HG02759 (cell line): ENCODE results near the gene IGSF22.
A peak's percentile ranks its signal among the peaks of the same experiment; 100 is the strongest.

Source experiments
- ATAC-seq: cut with Tn5 transposase; IDR thresholded peaks from one replicate; pipeline ENCODE4 v1.9.1; 2021; ENCODE audit warnings: mild to moderate bottlenecking, moderate library complexity; ENCODE audit not compliant: unreplicated experiment

Gene IGSF22

DNA sequence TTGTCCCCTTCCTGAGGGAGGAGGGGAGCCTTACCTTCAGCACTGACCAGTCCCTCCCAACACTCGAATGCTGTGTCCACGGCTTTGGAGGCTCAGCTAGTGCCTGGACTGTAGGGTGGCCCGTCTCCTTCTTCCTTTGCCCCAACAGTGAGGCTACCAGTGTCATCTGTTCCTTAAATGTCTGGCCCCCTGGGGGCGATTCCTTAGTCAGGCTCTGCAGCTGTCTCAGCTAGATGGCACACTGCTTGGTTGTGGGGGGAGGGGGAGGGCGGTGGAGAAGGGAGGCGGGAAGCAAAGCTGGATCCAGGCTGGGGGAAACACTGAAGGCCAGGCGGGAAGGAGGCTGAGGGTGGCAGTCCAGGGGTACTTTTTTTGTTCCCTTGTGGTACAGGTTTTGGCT is at the start of gene IGSF22:
TSS of gene IGSF22 (minus strand) at position 149 of the 400 bp plus-strand sequence. CDS start 1,952 bp downstream, outside the sequence.
- ATAC-seq: no peak

DNA sequence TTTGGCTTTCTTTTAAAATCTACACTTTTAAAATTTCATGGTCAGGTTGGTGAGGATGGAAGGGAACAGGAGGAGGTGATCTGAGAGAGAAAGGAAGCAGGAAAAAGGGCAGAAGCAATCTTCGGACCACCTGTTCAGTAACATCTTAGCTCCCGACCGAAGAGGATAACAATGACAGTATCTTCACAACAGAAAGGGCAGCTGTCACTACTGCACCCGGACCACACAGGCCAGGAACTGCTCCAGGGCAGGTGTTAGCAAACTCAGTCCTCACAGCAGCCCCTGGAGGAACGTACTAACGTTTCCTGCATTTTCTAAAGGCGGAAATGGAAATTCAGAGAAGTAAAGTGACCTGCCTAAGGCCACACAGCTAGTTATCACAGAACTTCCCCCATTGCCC is 48.8 kb upstream of the IGSF22 start:
- no peak for ATAC-seq

DNA sequence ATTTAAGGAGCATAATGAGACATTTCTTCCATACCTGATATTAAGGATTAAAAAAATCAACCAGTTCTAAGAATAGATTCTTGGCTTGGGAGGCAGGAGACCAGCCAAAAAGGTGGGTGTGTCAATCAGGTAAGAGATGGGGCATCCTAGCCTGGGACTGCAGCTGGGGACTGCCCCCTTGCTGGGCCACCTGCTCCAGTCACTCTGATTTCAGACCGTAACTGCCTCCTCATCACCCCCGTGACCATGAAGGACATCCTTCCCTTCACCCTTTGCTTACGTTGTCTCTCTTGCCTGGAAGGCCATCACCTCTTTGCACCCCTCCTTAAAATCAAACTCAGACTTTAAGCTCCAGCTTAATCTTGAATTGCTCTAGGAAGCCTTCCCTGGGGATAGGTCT is 47.7 kb upstream of the IGSF22 start:
- no peak for ATAC-seq

DNA sequence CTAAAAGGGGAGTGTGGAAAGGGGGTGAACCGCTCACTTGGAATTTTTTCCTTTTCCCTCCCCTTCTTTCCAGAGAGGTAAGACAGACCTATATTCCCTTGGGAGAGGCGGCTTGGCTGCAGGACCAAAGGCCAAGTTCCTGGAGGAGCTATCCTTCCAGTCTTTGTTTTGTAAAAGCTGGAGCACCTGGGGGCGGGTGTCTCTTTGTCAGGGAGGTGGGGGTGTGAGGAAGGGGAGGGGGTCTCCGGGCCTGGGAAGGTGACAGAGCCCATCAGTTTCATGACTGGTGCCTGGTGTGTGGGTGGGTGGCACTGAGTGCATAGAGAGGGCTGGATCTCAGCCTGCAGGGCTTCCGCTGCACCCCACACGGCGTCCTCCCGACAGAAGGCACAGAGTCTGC is 47.1 kb upstream of the IGSF22 start:
- no peak for ATAC-seq

DNA sequence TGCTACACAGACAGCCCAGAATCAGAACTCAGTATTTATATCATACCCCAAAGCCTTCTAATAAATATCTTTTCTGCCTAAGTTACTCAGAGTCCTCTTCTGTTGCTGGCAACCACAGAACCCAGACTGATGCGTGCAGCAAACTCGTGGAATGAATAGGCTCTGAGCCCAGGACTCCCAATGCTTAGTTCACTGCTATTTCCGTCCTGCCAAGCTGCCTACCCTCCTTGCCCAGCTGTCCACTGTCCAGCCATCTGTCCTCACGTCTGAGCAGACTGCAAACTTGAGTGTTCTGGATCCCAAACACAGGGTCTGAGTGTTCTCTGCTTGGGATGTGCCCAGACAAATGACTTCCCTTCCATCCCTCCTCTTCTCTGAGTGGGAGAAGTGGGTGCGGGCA is 46.2 kb upstream of the IGSF22 start:
- no peak for ATAC-seq

DNA sequence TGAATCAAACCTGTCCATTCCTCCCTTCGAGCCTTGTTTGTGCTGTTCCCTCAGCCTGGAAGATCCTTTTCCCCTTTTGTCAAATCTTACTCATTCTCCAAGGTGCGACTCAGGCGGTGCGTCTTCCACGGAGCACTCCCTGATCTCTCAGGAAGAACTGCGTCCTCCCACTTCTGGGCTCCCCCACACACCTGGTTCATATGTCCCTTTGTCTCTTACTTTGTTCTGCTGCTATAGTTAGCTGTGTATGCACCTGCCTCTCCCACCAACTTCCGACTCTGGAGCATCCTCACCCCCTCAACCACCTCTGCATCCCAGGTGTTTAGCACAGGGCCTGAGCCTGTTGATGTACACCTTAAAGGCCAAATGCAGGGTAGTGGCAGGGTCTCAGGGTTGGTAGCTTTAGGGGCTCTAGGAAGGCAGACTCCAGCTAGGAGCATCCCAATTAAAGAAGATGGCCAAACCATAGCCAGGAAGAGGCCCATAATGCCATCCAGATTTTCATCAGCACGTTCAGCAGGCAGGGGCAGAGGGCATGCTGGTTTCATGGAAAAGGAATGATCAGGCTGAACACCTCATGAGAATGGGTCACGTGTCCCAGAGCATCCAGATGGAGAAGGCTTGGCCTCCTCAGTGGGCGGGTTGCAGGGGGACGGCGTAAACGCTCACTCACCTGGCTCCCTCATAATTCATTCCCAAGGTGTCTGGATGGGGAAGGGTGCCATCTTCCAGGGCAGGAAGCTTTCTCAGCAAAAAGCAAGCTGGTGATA is 45.5 kb upstream of the IGSF22 start:
- ATAC-seq: no peak

DNA sequence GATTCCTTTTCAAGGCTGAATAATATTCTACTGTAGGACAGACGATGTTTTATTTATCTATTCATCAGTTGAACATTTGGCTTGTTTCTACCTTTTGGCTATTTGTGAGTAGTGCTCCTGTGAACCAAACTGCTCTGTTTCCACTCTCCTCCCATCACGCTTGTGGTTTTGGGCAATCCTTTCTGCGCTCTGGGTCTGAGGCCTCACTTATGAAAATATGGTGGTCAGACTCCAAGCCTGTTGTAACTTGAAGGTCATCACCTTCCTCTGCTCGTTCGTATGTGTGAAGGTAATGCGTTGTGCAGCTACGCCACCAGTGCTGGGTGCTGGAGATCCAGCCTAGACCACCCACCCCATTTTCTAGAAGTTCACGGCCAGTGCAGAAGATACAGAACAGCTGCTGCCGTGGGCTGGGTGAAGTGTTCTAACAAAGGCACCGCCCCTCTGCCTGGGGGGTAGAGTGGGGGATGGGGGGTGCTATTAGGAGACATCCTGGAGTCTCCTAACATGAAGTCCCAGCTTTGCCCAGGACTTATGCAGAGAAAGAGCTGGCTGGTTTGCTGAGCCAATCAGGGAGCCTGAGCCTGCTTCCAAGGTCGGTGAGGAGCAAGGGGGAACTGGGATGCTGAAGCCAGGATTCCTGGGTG is 44.6 kb upstream of the IGSF22 start:
- no peak for ATAC-seq

DNA sequence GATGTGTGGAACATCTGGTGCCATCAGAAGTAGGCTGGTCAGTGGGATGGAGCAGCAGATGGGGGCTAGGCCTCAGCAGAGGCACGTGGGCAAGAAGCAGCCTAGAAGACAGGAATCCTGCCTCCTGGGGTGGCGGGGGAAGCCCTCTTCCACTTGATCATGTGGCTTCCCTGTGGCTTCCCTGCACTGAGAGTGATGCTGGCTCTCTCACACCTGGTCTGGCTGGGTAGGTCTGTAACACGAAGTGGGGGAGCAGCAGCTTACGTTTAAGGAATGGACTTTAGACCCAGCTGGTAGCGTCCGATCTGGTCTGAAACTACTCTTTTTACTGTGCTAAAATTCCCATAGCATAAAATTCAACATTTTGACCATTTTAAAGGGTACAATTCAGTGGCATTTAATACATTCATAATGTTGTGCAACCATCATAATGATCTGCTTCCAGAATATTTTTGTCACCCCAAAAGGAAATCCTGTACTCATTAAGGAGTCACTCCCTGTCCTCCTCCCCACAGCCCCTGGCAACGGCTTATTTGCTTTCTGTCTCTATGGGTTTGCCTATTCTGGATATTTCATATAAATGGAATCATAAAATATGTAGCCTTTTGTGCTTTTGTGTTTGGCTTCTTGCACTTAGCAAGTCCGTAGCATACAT is 43.9 kb upstream of the IGSF22 start:
- no peak for ATAC-seq

DNA sequence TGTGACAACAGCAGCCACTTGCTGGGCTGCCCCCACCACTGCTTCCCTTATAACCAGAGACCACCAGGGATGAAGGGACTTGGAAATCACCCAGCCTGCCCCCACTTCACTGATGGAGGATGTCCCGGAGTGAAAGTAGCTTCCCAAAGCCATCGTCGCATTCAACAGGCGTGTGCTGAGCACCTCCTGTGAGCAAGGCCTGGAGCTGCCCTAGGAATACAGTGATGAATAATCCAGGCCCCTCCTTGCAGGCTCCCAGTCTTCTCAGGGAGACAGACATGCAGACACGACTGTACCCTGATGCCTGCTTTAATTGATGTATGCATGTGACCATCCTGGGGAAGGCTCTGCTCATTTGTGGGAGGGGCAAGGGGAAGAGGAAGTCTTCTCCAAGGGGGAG is 43.0 kb upstream of the IGSF22 start:
- ATAC-seq: no peak

DNA sequence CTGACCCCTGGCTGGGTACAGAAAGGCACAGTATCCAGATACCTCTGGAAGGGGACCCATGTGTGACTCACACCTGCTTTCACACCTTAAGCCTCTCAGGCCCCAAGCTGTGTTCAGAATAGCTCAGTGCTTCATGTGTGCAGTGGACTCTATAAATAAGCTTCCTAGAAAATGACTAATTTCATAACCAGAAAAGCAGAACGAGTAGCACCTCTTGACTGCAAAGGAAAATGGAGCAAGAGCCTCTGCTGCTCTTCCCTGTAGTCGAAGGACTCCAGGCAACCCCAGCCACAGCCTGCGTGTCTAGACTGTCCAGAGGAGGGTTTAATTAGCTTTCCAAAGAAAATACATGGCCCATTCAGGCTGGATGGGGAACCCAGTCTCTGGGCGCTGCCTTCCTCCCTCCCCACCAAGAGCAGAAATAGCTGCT is 42.5 kb upstream of the IGSF22 start:
- ATAC-seq: peak; percentile 89

DNA sequence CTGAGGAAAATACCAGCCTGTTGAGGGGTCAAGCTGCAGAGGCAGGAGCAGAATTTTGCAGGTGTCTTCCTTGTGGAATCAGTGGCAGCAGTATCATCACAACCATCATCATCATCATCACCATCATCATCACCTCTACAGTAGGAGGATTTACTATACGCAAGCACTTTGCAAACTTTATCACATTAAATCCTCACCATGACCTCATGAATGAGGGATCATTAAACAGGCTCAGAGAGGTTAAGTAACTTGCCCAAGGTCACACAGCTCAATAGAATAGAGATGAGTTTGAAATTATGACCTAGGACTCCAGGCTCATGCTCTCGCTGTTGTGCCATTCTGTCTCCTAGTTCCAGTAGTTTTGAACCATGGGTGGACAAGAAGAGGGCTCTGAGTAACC is 40.0 kb upstream of the IGSF22 start:
- ATAC-seq: no peak

DNA sequence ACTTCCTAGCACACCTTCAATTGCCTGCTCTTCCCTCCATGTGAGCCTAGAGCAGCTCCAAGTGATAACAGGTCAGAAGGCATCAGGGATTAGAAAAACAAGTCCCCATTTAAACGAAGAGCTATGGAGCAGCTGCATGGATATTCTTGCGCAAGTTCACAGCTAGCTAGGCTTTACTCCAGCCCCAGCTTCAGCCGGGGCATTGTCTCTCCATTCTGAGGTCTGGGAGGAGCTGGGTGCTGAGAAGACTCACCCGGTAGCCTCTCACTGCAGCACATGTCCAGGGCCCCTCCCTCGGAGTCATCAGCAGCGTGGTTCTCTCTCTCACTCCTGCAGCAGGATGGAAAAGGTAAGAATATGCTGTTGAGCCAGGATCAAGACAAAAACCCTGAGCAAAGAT is 39.6 kb upstream of the IGSF22 start:
- no peak for ATAC-seq

DNA sequence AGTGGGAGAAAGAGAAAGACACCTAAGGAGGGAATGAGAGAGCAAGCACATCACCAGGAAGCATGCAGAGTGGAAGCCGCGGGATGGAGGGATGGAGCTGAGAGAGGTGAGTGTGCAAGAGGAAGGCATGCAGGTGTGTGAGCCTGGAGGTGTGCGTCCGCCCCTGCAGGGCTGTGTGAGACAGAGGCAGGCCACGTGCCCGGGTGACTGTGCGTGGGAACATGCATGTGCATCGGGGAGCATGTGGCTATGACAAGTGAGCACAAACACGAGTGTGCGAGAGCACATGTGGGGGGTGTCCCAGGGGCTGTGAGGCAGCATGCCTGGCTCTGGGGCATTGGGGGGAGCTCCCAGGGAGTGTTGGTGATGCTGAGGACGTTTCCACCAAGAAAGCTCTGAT is 35.8 kb upstream of the IGSF22 start:
- ATAC-seq: no peak

DNA sequence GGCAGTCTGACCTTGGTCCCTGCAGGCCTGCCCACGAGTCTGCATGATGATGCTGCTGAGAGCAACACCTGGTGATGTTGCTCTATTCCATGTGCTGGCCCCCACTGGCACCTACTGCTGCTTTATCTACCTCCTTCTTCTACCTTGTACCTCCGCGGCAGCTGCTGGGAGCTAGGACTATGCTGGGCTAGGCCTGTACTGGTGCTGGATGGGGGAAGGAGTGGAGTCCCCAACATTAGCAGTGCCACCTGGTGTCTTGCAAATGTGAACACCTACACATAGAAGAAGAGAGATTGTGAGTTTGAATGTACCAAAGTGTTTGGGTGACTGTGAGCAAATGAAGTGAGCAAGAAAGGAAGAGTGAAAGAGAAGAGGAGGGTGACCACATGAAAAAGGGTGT is 35.2 kb upstream of the IGSF22 start:
- ATAC-seq: no peak

DNA sequence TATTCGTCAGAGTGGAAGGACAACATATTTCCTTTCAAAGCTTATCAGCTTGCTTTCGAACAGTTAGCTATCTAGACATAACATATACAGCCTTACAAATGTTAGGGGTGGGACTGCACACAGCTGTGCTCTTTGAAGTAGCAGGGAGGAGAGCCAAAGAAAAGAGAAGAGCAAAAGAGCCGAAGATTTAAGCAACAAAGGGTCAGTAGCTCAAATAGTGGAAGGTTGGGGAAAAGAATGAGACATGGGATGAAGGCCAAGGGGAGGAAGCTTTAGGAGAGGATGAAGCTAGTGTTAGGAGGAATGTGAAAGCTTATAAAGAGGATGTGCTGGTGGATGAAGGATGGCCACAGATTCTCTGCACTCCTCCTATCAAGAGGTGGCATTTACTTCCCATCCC is 31.8 kb upstream of the IGSF22 start:
- no peak for ATAC-seq

DNA sequence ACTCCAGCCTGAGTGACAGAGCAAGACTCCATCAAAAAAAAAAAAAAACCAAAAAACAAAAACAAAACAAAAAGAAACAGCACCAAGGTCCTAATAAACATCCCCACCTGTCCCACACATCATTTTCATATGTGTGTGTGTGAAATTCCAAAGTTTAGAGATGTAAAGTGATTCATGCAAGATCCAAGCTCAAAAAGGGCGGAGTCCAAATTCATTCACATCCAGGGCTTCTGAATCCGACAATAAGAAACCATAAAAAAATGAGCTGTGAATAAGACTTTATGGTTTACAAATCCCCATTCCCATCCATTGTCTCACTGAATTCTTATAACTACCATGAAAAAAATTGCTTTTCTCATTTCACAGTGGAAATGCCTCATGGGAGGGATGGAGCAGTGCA is 30.9 kb upstream of the IGSF22 start:
- no peak for ATAC-seq

DNA sequence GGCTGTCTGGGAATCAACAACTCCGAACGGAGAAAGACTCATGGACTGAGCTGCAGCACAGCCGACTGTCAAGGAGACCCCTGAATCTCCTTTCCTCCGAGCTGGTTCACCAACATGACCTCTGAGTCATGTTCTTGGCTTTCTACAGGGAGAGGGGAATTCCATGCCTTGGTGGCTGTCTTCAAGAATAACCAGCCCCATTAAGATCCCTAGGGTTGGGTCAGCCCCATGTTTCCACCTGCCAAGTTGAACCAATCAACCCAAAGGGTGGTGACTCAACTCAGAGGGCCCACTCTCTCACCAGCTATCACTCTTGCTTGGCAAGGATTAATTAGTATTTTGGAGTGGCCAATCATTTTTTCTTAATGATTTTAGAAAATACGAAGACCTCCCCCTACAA is 28.3 kb upstream of the IGSF22 start:
- ATAC-seq: no peak

DNA sequence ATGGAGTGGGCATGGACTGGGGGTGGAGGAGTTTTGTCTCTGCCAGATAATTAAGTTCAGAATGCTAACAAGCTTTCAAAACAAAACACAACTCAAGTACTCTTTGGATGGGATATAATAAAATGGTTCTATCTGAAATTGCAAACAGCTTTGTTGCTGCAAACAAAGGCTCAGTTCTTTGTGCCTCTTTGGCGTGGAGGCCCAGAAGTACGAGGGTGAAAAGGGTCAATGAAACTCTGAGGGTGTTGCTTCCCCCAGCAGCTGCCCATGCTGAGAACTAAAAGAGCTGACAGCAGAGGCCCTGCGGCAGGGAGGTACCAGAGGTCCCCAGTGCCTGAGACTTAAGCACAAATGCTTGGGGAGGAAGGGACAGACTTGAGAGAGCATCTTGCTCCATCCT is 26.5 kb upstream of the IGSF22 start:
- ATAC-seq: no peak

DNA sequence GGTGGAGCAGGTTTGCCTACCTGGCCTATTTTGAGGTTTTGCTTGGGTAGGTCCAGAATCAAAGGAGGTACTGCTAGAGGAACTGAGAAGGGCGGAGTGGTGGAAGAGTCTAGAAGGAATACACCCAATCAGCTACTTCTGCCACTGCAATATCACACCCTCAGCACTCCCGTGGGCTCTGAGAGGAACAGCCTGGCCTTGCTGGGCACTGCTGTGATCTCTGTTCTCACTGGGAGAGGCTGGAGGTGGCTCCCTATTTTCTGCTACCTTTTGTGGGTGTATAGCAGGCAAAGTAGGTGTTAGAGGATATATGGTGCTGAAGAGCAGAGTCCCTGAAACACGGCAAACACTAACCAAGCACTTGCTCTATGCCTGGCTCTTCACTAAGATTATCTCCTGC is 25.0 kb upstream of the IGSF22 start:
- no peak for ATAC-seq

DNA sequence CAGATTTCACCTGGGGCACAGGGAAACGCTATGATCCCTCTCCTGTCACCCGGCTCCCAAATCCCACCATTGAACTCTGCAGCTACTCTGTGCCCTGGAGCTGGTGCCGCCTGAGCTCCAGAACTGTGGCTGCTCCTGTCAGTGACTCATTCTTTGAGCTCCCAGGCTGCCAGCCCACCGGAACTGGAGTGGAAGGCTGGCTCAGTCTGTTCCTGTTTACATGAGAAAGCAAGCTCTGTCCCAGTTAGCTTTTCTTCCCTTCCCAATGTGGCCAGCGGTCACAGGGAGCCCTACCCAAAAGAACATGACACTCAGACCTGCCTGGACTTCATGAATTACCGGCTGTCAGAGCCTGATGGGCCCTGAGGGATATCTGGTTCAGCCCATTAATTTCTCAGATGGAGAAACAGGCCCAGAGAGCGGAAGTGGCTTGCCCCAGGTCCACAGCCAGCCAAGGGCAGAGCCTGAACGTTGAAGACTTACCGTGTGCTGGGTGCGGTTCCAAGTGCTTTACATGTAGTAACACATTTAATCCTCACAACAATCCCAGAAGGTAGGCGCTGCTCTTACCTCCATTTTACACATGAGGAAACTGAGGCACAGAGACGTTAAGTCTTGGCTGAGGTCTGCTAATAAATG is 23.8 kb upstream of the IGSF22 start:
- no peak for ATAC-seq

DNA sequence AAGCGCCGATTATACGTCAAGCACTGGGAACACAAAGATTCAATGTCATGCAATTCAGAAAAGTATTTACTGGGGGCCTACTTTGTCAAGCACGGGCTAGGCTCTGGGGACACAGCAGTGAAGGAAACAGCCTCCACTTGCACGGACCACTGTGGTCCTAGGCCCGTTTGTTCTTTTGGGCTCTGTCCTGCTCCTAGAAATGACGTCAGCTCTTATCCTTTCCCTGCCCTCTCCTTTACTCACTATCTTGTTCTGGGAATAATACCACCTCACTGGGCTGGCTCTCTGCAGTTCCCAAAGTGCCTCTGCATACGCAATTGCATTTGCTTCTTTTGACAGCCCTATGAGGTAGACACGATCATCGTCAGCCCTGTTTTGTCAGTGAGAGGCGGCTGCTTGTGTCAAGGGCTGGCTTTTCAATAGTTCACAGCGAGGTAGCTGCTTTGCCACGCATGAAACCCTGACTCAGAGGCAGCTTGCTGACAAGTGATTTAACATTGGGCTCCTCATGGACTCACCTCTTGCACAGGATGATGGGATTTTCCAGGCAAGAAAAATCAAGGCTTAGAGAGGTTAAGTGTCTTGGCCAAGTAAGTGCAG is 22.9 kb upstream of the IGSF22 start:
- ATAC-seq: no peak
